Liver (tissue), 3 donors: ENCODE measurements around the gene ZNF600.
"Not testable (repeated sequence)": the region's sequence is repeated elsewhere in the genome, so short reads cannot be mapped to it uniquely, and the experiment has no call there.

Experiments used
- ATF3 ChIP-seq: IDR thresholded peaks from 2 replicates; pipeline ENCODE4 v1.6.1; 2016; ENCODE audit warnings: antibody characterized with exemption
- CTCF ChIP-seq: fragments of 150-350 bp; IDR thresholded peaks from 2 replicates; pipeline ENCODE4 v1.5.1; 2017; ENCODE audit warnings: improper control_type of control experiment, low read depth, low read length; ENCODE audit not compliant: missing input control
- EGR1 ChIP-seq, 2 donors: IDR thresholded peaks; 2 replicates each; pipeline ENCODE4 v1.6.1; 2016 to 2018; ENCODE audit warnings: antibody characterized with exemption in 2 of 2, low read depth in 2 of 2
- FOXA1 ChIP-seq: IDR thresholded peaks from 2 replicates; pipeline ENCODE4 v1.6.1; 2016; ENCODE audit warnings: antibody characterized with exemption
- FOXA2 ChIP-seq: IDR thresholded peaks from 2 replicates; pipeline ENCODE4 v1.6.1; 2016; ENCODE audit warnings: antibody characterized with exemption
- GABPA ChIP-seq, 2 donors: IDR thresholded peaks in 1 of 2; conservative IDR thresholded peaks in 1 of 2; 2 replicates each; pipeline ENCODE4 v1.6.1; 2016; ENCODE audit warnings: antibody characterized with exemption in 2 of 2, mild to moderate bottlenecking in 1 of 2, moderate library complexity in 1 of 2
- HNF4A ChIP-seq, 2 donors: conservative IDR thresholded peaks; 2 replicates each; pipeline ENCODE4 v1.6.1; 2016; ENCODE audit warnings: antibody characterized with exemption in 2 of 2, mild to moderate bottlenecking in 2 of 2
- JUND ChIP-seq, 2 donors: IDR thresholded peaks; 2 replicates each; pipeline ENCODE4 v1.6.1; 2016; ENCODE audit warnings: antibody characterized with exemption in 2 of 2
- RAD21 ChIP-seq, 2 donors: IDR thresholded peaks; 2 replicates each; pipeline ENCODE4 v1.6.1; 2016; ENCODE audit warnings: antibody characterized with exemption in 2 of 2, mild to moderate bottlenecking in 2 of 2
- REST ChIP-seq: IDR thresholded peaks from 2 replicates; pipeline ENCODE4 v1.6.1; 2016; ENCODE audit warnings: antibody characterized with exemption, mild to moderate bottlenecking
- RXRA ChIP-seq, 2 donors: IDR thresholded peaks; 2 replicates each; pipeline ENCODE4 v1.6.1; 2017 to 2018; ENCODE audit warnings: antibody characterized with exemption in 2 of 2, mild to moderate bottlenecking in 1 of 2
- TAF1 ChIP-seq: conservative IDR thresholded peaks from 2 replicates; pipeline ENCODE4 v1.6.1; 2016; ENCODE audit warnings: antibody characterized with exemption, mild to moderate bottlenecking
- donor health status: healthy.
- donor health status: healthy.

- TF ChIP-seq CTCF; TAF1; GABPA (IDR thresholded peaks at IDR 0.05 in 1 of 2, conservative IDR thresholded peaks at IDR 0.05 in 1 of 2); EGR1 (IDR thresholded peaks at IDR 0.05; ENCODE audit: low read depth in 2 of 2); JUND (IDR thresholded peaks at IDR 0.05); REST; RAD21 (IDR thresholded peaks at IDR 0.05); FOXA2; FOXA1; RXRA (IDR thresholded peaks at IDR 0.05); HNF4A (conservative IDR thresholded peaks at IDR 0.05); ATF3: not testable (repeated sequence)
Measured at GRCh38 chr19:52715330-52715729, 71.3 kb downstream of the ZNF600 start.
